Keratinocyte (primary cell): ENCODE measurements around the gene FAM13B. TPM values are rescaled to one million over a fixed set of nuclear protein-coding genes. Genes with fewer than 3 reads are reported as not detected.

Experiments
- DNase-seq: peaks from one replicate; pipeline ENCODE4 v3.0.0-alpha.2; 2011; ENCODE audit warnings: low read depth, missing footprints, low spot score
- FAIRE-seq: peaks from 2 replicates; lab custom pipeline; 2011; peaks lifted over from hg19 to GRCh38; lab: Jason Lieb, UNC
- H2AFZ ChIP-seq: 2 replicates; pipeline ENCODE4 v1.6.0; 2012; ENCODE audit warnings: low read length, control low read depth, inconsistent platforms; ENCODE audit not compliant: control insufficient read depth
- H3K27ac ChIP-seq: 2 replicates; pipeline ENCODE4 v1.5.1; 2011; ENCODE audit warnings: low read length; ENCODE audit not compliant: control insufficient read depth, insufficient read depth
- H3K27me3 ChIP-seq: 3 replicates; pipeline ENCODE4 v1.6.0; 2011; ENCODE audit warnings: low read length; ENCODE audit not compliant: control insufficient read depth, insufficient read depth; ENCODE audit errors: extremely low read depth
- H3K36me3 ChIP-seq, 2 experiments: 2 replicates in 1 of 2; 3 replicates in 1 of 2; pipeline ENCODE4 v1.5.1; 2011; ENCODE audit warnings: low read length in 2 of 2, mild to moderate bottlenecking in 1 of 2; ENCODE audit not compliant: control insufficient read depth in 2 of 2, insufficient read depth in 2 of 2; ENCODE audit errors: extremely low read depth in 1 of 2
- H3K4me1 ChIP-seq: 3 replicates; pipeline ENCODE4 v1.5.1; 2011; ENCODE audit warnings: low read length; ENCODE audit not compliant: control insufficient read depth, insufficient read depth; ENCODE audit errors: extremely low read depth
- H3K4me2 ChIP-seq: 3 replicates; pipeline ENCODE4 v1.6.0; 2011; ENCODE audit warnings: low read depth, low read length; ENCODE audit not compliant: control insufficient read depth, insufficient read depth; ENCODE audit errors: extremely low read depth
- H3K4me3 ChIP-seq, 3 experiments: fragments of 200-600 bp in 1 of 3; sonication (generic) in 1 of 3; 2 replicates in 2 of 3; 3 replicates in 1 of 3; pipeline ENCODE4 v1.5.1; 2011 to 2016; ENCODE audit warnings: low read length in 3 of 3, mild to moderate bottlenecking in 3 of 3, control low read depth in 2 of 3, inconsistent platforms in 1 of 3, low read depth in 1 of 3, mixed read lengths in 1 of 3, mixed run types in 1 of 3, moderate library complexity in 1 of 3; ENCODE audit not compliant: control insufficient read depth in 2 of 3, insufficient read depth in 2 of 3; ENCODE audit errors: extremely low read depth in 1 of 3
- H3K79me2 ChIP-seq: 2 replicates; pipeline ENCODE4 v1.6.0; 2012; ENCODE audit warnings: low read length; ENCODE audit not compliant: control insufficient read depth, insufficient read depth
- H3K9ac ChIP-seq: 3 replicates; pipeline ENCODE4 v1.6.0; 2011; ENCODE audit warnings: low read length; ENCODE audit not compliant: control insufficient read depth, insufficient read depth; ENCODE audit errors: extremely low read depth
- H3K9me1 ChIP-seq: 3 replicates; pipeline ENCODE4 v1.6.0; 2011; ENCODE audit warnings: low read length; ENCODE audit not compliant: control insufficient read depth, insufficient read depth; ENCODE audit errors: extremely low read depth
- H3K9me3 ChIP-seq: 2 replicates; pipeline ENCODE4 v1.5.1; 2012; ENCODE audit warnings: low read depth, low read length; ENCODE audit not compliant: control insufficient read depth
- H4K20me1 ChIP-seq: 3 replicates; pipeline ENCODE4 v1.6.0; 2011; ENCODE audit warnings: low read length; ENCODE audit not compliant: control insufficient read depth, insufficient read depth; ENCODE audit errors: extremely low read depth
- EZH2 ChIP-seq: IDR thresholded peaks from one replicate; pipeline ENCODE4 v1.6.1; 2012; ENCODE audit warnings: inconsistent platforms, mild to moderate bottlenecking, low read length, moderate library complexity
- dilution Hi-C: fragments of 300-500 bp; cut with MboI; formaldehyde crosslinking; loops from one replicate; pipeline ENCODE4 v1.7.0; 2020; ENCODE audit warnings: low sequenced_read_pairs; ENCODE audit not compliant: extremely low pct_ligation_motif_present
- polyA plus RNA-seq, 5 experiments: library from polyadenylated mRNA; depleted of rRNA in 3 of 5; stranded (reverse) in 3 of 5; stranded (forward) in 1 of 5; unstranded in 1 of 5; fragments of >200 nt; gene quantifications; 1 replicate in 1 of 5; 2 replicates in 3 of 5; 3 replicates in 1 of 5; pipeline versions ENCODE4 v1.2.1 to v1.2.3, GENCODE V29; 2011 to 2012; ENCODE audit warnings: missing spikeins in 2 of 5, low read depth in 1 of 5, low replicate concordance in 1 of 5
- TF ChIP-seq, protein P1 (sequence below), 3 experiments: IDR thresholded peaks in 1 of 3; conservative IDR thresholded peaks in 1 of 3; optimal IDR thresholded peaks in 1 of 3; 2 replicates in 2 of 3; 3 replicates in 1 of 3; pipeline versions ENCODE3 to v1.5.1; 2011; ENCODE audit warnings: low read length in 3 of 3, mild to moderate bottlenecking in 3 of 3, moderate library complexity in 2 of 3, control low read depth in 1 of 3, inconsistent platforms in 1 of 3; ENCODE audit not compliant: insufficient read depth in 2 of 3; ENCODE audit errors: extremely low read depth in 1 of 3

FAM13B gene
- polyA plus RNA-seq, 1 donor (not counting 4 experiments of a cell fraction or from before 2014, with no cell fraction given): 12.9 TPM

DNA sequence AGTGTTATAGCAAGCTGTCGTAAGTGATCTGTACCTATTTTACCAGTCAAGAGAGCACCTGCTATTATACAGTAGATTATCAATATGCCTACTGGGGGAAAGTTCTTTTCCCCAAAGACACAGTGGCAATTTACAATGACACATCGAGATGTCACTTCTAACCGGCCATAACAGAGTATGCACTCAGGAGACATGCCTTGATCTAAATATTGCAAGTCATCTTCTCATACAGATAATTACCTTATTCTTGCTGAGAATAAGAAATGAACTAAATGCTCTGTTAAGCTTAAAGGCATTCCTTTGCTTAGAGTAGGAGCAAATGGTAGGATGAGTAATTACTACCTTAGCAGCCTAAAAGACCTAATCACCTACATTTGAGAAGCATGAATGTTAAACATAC, 72.1 kb downstream of the FAM13B start:
- dilution Hi-C loops: no loop called here
- Histone ChIP-seq H3K27me3 (no peaks in the 10 kb centered on the region), H3K9me3 (no peaks in the 10 kb centered on the region), H3K4me1 (no peaks in the 10 kb centered on the region), H3K4me2 (no peak overlapping the region), H3K9ac (no peak overlapping the region), H3K36me3 (peaks cover 0 to 3% of the 10 kb centered on the region in 2 experiments), H2AFZ (no peak overlapping the region), H3K27ac (no peak overlapping the region), H4K20me1 (no peaks in the 10 kb centered on the region), H3K79me2 (no peaks in the 10 kb centered on the region), H3K9me1 (no peaks in the 10 kb centered on the region), H3K4me3 (no peak overlapping the region)
- TF ChIP-seq, protein P1, sequence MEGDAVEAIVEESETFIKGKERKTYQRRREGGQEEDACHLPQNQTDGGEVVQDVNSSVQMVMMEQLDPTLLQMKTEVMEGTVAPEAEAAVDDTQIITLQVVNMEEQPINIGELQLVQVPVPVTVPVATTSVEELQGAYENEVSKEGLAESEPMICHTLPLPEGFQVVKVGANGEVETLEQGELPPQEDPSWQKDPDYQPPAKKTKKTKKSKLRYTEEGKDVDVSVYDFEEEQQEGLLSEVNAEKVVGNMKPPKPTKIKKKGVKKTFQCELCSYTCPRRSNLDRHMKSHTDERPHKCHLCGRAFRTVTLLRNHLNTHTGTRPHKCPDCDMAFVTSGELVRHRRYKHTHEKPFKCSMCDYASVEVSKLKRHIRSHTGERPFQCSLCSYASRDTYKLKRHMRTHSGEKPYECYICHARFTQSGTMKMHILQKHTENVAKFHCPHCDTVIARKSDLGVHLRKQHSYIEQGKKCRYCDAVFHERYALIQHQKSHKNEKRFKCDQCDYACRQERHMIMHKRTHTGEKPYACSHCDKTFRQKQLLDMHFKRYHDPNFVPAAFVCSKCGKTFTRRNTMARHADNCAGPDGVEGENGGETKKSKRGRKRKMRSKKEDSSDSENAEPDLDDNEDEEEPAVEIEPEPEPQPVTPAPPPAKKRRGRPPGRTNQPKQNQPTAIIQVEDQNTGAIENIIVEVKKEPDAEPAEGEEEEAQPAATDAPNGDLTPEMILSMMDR (optimal IDR thresholded peaks at IDR 0.05 in 1 of 3, IDR thresholded peaks at IDR 0.05 in 1 of 3, conservative IDR thresholded peaks at IDR 0.05 in 1 of 3; ENCODE audit: extremely low read depth in 1 of 3, insufficient read depth in 2 of 3, low read length in 3 of 3): no peak
- TF ChIP-seq EZH2: no peak
- DNase-seq: no peak
- no peak for FAIRE-seq

DNA sequence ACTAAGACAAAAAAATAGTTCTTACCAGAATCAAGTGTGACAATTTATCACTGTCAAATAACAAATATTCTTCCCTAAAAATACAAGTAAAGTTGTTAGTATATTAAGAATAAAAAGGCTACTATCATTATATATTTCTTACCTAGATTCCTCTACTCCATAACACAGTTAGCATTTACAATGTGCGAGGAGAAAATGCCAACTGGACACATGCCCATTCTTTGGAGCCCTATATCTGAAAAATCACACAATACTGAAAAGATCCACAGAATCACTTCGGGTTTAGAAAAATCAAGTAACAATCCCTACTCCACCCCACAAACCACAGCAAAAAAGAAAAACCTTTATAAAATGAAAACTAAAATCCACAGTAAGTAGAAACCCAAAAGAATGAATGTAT, 72.7 kb downstream of the FAM13B start:
- no peaks in the 10 kb centered on the region for H3K9me1 ChIP-seq
- H3K27me3 ChIP-seq: no peaks in the 10 kb centered on the region
- H3K4me2 ChIP-seq: no peak overlapping the region
- DNase-seq: no peak
- H3K4me1 ChIP-seq: no peaks in the 10 kb centered on the region
- no peak overlapping the region for H2AFZ ChIP-seq
- H4K20me1 ChIP-seq: no peaks in the 10 kb centered on the region
- H3K36me3 ChIP-seq: peaks cover 0 to 3% of the 10 kb centered on the region in 2 experiments
- no peak overlapping the region for H3K4me3 ChIP-seq
- FAIRE-seq: no peak
- no peak for TF ChIP-seq EZH2
- TF ChIP-seq, protein P1 (optimal IDR thresholded peaks at IDR 0.05 in 1 of 3, IDR thresholded peaks at IDR 0.05 in 1 of 3, conservative IDR thresholded peaks at IDR 0.05 in 1 of 3; ENCODE audit: extremely low read depth in 1 of 3, insufficient read depth in 2 of 3, low read length in 3 of 3): no peak
- H3K27ac ChIP-seq: no peak overlapping the region
- dilution Hi-C loops: no loop called here
- no peaks in the 10 kb centered on the region for H3K79me2 ChIP-seq
- H3K9me3 ChIP-seq: no peaks in the 10 kb centered on the region
- H3K9ac ChIP-seq: no peak overlapping the region
